ENCODE measurements around the gene NHP2.

The NHP2 gene

DNA sequence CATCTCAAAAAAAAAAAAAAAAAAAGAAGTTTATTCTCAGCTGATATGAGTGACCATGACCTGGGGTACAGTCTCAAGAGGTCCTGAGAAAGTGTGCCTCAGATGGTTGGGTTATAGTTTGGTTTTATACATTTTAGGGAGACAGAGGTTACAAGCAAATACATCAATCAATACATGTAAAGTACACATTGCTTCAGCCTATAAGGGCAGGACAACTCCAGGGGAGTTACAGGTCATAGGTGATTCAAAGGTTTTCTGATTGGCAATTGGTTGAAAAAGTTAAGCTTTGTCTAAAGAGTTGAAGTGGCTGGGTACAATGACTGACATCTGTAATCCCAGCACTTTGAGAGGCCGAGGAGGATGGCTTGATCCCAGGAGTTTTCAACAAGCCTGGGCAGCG, 35.7 kb upstream of the NHP2 start:
- TF ChIP-seq, protein P1, sequence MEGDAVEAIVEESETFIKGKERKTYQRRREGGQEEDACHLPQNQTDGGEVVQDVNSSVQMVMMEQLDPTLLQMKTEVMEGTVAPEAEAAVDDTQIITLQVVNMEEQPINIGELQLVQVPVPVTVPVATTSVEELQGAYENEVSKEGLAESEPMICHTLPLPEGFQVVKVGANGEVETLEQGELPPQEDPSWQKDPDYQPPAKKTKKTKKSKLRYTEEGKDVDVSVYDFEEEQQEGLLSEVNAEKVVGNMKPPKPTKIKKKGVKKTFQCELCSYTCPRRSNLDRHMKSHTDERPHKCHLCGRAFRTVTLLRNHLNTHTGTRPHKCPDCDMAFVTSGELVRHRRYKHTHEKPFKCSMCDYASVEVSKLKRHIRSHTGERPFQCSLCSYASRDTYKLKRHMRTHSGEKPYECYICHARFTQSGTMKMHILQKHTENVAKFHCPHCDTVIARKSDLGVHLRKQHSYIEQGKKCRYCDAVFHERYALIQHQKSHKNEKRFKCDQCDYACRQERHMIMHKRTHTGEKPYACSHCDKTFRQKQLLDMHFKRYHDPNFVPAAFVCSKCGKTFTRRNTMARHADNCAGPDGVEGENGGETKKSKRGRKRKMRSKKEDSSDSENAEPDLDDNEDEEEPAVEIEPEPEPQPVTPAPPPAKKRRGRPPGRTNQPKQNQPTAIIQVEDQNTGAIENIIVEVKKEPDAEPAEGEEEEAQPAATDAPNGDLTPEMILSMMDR (IDR thresholded peaks at IDR 0.05; ENCODE audit: insufficient read depth, missing control alignments): no peak
- FAIRE-seq (no peak), DNase-seq (ENCODE audit: insufficient read length, low spot score) (no peak)

DNA sequence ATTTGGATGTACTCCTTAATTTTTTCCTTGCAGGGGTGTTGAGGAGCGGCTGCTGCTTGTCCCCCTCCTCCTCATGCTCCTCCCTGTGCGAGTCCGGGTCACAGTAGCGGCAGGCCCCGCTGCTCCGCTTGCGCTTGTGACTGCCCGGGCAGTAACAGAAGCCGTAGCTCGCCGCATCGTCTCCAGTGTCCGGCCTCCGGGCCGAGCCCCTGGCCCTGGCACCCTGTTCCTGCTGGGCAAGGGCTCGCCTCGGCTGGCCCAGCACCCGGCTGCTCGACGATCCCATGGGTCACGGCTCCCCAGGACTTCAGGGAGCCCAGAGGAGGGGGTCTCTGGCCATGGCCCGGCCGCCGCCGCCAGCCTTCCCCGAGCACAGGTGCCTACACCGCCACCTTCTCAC, 33.3 kb upstream of the NHP2 start, which contains the start of gene GMCL2:
Gene GMCL2, minus strand, starts transcription at position 358 of the 400 bp plus-strand sequence. Its CDS starts 72 bp downstream, at position 286.
- FAIRE-seq: no peak
- DNase-seq (ENCODE audit: insufficient read length, low spot score): no peak
- TF ChIP-seq, protein P1 (IDR thresholded peaks at IDR 0.05; ENCODE audit: insufficient read depth, missing control alignments): no peak

DNA sequence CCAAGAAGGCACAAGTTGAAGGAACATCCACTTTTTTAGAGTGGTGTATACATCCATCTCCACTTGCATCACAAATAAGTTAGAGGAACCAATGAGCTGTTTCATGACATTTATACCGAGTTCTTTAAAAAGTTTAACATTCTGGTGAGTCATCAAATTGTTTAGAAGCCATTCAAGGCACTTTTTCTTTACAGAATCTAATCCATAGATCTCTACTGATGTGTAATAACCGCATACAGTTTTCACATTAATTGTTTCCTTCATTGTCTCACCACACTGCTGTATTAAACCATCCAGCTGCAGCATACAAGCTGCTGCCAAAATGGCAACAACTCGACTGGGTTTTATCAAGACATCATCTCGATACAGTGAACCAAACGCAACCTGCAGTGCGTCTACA, 32.7 kb upstream of the NHP2 start:
- no peak for FAIRE-seq
- no peak for DNase-seq (ENCODE audit: insufficient read length, low spot score)
- TF ChIP-seq, protein P1 (IDR thresholded peaks at IDR 0.05; ENCODE audit: insufficient read depth, missing control alignments): no peak

DNA sequence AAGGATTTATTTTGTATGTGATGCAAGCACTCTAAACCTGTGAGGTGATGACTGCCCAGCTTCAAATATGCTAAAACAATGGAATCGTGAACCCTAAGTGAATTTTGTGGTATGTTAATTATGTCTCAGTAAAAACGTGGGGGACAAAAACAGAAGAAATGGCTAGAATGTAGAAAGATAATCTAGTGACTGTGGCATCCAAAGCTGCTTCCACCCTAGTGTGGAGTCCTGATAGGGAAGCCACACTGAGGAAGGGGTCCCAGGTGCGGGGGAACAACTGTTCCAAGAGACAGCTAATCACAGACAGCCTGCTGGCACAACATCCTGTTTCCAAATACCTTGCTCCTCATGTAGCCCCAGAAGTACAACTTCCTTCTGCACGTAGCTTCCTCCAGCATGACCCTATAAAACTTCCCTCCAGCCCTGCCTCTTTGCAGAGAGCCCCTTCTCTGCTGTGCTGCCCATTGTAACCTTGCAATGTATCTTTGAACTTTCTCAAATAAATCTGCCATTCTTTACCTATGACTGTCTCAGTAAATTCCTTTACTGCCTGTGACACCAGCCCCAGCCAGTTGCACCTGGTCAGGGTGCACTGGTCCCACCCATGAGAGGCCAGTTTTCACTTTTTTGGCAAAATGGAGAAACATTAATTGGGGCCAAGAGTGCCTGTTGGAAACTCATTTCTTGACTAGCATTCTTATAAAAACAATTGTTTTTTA, 28.6 kb upstream of the NHP2 start:
- DNase-seq (ENCODE audit: insufficient read length, low spot score) (no peak), FAIRE-seq (no peak)
- TF ChIP-seq, protein P1 (IDR thresholded peaks at IDR 0.05; ENCODE audit: insufficient read depth, missing control alignments): no peak

DNA sequence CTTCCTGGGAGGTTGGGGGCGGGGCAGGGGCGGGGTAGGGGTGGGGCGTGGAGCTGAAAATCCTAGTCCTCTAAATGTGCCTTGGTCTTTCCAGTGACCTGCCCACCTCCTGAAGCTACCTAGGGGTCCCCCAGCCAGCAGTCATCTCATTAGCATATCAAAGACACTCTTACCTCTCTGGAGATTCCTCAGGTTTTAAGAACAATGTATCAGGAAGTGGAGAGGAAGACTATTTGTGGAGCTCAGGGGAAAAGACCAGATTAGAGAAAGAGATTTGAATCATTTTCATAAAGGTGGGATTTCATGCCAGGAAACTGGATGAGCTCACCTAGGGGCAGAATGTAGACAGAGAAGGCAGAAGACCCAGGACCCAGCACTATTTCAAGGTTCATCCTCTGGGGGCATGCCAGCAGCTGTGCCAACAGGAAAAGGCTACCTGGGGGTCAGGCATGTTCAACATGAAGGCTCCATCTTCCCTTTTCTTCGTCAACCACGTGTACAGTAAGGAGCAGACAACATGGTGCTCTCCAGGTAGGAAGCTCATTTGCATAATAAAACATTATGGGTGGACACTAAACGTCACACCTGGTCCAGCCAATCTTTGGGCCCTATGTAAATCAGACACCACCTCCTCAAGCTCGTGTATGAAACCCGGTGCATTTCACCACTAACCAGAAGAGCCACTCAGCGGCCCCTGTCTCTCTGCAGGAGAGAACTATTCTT, 26.6 kb upstream of the NHP2 start:
- no peak for FAIRE-seq
- no peak for DNase-seq (ENCODE audit: insufficient read length, low spot score)
- TF ChIP-seq, protein P1 (IDR thresholded peaks at IDR 0.05; ENCODE audit: insufficient read depth, missing control alignments): no peak

DNA sequence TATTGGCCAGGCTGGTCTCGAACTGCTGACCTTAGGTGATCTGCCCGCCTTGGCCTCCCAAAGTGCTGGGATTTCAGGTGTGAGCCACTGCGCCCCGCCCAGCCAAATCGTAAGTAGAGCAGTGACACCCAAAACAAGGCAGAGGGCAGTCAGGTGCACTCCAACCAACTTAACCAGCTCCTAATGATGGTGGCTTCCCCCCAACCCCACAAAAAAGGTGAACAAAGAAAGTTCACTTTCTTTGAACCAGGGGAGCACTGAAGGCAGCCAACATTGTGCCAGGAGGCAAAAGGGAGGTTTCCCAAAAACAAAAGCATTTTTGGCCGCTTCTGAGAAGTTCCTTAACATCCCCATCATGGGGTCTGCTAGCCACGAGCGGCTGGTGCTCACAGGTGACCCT, 23.9 kb upstream of the NHP2 start:
- no peak for DNase-seq (ENCODE audit: insufficient read length, low spot score)
- TF ChIP-seq, protein P1 (IDR thresholded peaks at IDR 0.05; ENCODE audit: insufficient read depth, missing control alignments): no peak
- no peak for FAIRE-seq

DNA sequence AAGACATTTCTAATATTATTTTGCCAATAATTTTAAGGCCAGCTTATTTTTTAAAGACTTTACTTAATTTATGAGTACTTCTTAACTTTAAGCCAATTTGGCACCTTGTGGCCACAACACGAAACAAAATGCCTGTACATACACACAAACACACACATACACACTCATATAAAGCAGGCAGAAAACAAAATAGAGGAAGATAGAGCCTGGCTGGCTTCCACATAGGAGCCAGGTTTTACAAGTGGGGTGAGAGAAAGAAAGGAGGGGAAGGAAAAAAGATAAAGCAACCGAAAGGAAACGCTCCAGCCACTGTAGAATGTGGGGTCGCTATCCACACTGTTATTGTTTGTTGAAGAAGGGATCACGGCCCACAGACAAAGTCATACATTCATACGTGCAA, 23.1 kb upstream of the NHP2 start:
- DNase-seq (ENCODE audit: insufficient read length, low spot score): no peak
- FAIRE-seq: no peak
- TF ChIP-seq, protein P1 (IDR thresholded peaks at IDR 0.05; ENCODE audit: insufficient read depth, missing control alignments): no peak

Measured in D721Med (cell line).